GM10248 (cell line): ENCODE data around the gene CHCHD5.

Experiments
- CTCF ChIA-PET: fragments of 300-600 bp; sonication (Branson Sonifier 250); formaldehyde crosslinking; extraction: SDS; loops from one replicate; lab custom pipeline; 2021; ENCODE audit warnings: antibody characterized with exemption; lab: Yijun Ruan, JAX
- POLR2A ChIA-PET: fragments of 350-650 bp; sonication (Branson Sonifier 250); formaldehyde crosslinking; extraction: SDS; loops from one replicate; lab custom pipeline; 2020; ENCODE audit warnings: antibody characterized with exemption; lab: Yijun Ruan, JAX
- DNase-seq: peaks from one replicate; pipeline ENCODE4 v3.0.0; 2012; ENCODE audit errors: extremely low spot score
- TF ChIP-seq, protein P1 (sequence below): IDR thresholded peaks from 2 replicates; pipeline ENCODE4 v1.5.1; 2012; ENCODE audit warnings: mild to moderate bottlenecking, low read depth; ENCODE audit errors: extremely low read depth, missing control alignments, control extremely low read depth

CHCHD5 gene

DNA sequence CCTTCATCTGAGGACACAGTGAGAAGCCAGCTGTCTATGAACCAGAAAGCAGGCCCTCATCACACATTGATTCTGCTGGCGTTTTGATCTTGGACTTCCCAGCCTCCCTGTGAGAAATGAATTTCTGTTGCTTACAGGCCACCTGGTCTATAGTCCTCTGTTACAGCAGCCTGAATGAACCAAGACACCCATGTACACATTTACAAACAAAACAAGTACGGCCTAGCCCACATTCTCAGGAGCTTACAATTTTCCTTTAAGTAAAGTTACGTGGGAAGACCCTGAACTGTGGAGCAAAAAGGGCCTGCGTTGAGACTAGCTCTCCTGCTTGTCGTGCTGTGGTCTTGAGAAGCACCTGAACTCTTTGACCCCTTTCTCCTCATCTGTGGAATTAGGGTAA, 49.3 kb downstream of the CHCHD5 start:
- ChIA-PET POLR2A (interaction anchor here (5.1 kb wide), 1 partner anchor 12 kb away, joined by 25 read pairs; the partner anchor contains the start of gene SLC20A1), CTCF (interaction anchor here (0.8 to 15.2 kb wide), 8 partner anchors 9 to 308 kb away, joined by 3 to 416 read pairs (median 6); partner anchors contain the start of genes NT5DC4 and SLC20A1)
- no peak for DNase-seq
- TF ChIP-seq, protein P1, sequence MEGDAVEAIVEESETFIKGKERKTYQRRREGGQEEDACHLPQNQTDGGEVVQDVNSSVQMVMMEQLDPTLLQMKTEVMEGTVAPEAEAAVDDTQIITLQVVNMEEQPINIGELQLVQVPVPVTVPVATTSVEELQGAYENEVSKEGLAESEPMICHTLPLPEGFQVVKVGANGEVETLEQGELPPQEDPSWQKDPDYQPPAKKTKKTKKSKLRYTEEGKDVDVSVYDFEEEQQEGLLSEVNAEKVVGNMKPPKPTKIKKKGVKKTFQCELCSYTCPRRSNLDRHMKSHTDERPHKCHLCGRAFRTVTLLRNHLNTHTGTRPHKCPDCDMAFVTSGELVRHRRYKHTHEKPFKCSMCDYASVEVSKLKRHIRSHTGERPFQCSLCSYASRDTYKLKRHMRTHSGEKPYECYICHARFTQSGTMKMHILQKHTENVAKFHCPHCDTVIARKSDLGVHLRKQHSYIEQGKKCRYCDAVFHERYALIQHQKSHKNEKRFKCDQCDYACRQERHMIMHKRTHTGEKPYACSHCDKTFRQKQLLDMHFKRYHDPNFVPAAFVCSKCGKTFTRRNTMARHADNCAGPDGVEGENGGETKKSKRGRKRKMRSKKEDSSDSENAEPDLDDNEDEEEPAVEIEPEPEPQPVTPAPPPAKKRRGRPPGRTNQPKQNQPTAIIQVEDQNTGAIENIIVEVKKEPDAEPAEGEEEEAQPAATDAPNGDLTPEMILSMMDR: no peak

DNA sequence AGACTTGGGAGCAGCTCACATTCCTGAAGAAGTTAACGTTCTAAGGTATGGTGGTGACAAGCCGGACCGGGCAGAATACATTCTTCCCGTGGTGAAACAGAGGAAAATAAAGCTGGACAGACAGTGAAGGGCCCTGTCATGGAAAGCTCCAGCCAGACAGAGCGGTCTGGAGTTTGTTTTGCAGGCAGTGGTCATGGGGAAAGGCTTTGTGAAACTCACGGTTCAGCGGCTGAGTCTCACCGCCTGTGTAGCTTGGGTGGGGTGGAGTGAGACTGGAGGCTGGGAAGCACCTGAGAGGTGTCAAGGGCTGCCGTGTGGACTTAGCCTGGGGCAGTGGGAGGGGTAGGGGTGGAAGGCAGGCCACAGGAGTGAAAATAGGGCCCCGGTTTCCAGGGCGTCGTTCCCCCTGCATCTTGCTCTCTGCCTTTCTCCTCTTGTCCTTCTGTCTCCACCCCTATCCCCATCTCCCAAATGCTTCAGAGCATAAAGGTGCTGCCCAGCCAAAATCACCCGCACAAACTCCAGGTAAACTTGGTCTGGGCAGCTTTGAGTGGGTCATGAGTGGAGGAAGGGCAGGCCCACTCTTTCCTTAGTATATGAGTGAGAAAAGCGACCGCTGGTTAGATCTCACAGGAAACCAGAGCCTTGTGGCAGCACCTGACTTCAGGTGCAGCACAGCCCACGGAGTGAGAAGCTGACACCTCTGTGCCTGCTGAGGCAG, 49.9 kb downstream of the CHCHD5 start:
- TF ChIP-seq, protein P1: no peak
- ChIA-PET CTCF (interaction anchor here (0.8 to 15.2 kb wide), 7 partner anchors 9 to 115 kb away, joined by 3 to 416 read pairs (median 8); partner anchors contain the start of genes NT5DC4 and SLC20A1), POLR2A (interaction anchor here (5.1 kb wide), 1 partner anchor 11 kb away, joined by 25 read pairs; the partner anchor contains the start of gene SLC20A1)
- peak; percentile 44 for DNase-seq

DNA sequence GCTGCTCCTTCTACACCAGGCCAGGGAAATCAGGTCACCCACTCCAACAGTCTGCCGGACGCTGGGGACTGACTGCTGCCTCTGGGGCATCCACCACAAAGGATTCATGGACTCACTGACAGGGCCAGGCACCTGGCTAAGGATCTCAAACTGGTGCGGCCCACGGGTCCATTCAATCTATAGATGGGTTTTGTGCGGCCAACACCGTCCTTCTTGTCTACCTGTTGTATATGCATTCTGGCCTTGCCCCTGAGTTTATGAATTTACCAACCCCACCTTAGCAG, 50.4 kb downstream of the CHCHD5 start:
- DNase-seq: no peak
- ChIA-PET CTCF (interaction anchor here (2.7 to 15.2 kb wide), 4 partner anchors 9 to 114 kb away, joined by 8 to 416 read pairs (median 89); partner anchors contain the start of genes NT5DC4 and SLC20A1), POLR2A (interaction anchor here (5.1 kb wide), 1 partner anchor 11 kb away, joined by 25 read pairs; the partner anchor contains the start of gene SLC20A1)
- TF ChIP-seq, protein P1: no peak

DNA sequence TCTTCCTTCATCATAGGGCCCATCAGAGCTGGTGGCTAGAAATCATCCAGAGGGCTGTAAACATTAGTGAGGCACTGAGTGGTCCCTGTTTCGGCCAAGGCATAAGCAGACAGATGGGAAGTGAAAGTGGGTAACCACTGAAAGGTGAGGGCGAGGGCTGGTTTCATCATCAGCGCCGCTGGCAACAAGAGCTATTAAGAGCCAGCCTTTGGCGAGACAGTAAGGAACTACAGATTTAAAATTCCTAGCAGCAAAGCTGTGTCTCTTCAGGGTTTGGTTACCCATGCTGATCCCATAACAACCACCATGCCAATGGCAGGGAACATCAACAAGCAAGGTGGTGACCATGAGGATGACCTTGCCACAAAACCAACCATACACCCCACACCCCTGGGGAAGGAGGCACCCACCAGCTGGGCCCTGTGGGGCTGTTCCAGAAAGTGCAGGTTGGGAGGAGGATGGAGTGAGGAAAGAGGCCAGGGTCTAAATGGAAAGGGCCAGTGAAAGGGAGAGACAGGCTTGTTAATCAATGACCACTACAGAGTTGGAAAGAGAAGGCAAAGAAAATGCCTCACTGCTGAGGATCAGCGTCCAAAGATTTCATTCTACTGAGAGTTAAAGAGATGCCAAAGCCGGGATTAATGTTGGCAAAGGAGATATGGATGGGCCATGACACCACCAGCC, 52.3 kb downstream of the CHCHD5 start:
- POLR2A ChIA-PET: interaction anchor here (0.6 to 2.6 kb wide), 3 partner anchors 9 to 253 kb away, joined by 6 to 14 read pairs (median 9); partner anchors contain the start of gene SLC20A1
- CTCF ChIA-PET: interaction anchor here (1.1 to 15.2 kb wide), 5 partner anchors 7 to 305 kb away, joined by 3 to 416 read pairs (median 42); partner anchors contain the start of genes NT5DC4 and SLC20A1
- peak; percentile 60 for DNase-seq
- TF ChIP-seq, protein P1: no peak

DNA sequence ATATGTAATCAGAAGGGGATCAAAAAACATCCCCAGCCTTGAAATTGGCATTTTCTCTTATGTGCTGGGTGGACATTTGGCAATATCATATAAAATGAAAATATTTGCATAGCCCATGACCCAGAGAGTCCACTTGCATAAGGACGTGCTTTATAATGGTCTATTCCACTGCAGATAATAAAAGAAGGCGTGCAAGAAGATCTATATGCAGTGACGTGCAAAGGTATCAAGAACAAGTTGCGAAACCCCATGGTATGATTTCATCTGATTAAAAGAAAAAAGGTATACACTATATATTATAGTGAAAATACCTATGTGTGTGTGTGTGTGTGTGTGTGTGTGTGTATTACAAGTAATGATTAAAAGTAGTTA, 52.9 kb downstream of the CHCHD5 start:
- TF ChIP-seq, protein P1: no peak
- DNase-seq: no peak
- POLR2A ChIA-PET: interaction anchor here (0.6 to 2.6 kb wide), 3 partner anchors 8 to 253 kb away, joined by 6 to 14 read pairs (median 9); partner anchors contain the start of gene SLC20A1
- CTCF ChIA-PET: interaction anchor here (1.0 to 15.2 kb wide), 6 partner anchors 7 to 90 kb away, joined by 3 to 416 read pairs (median 23); partner anchors contain the start of genes NT5DC4 and SLC20A1
